HepG2 (cell line): ENCODE measurements around the gene S1PR3.

Experiments
- CTCF ChIP-seq: sonication (generic); formaldehyde crosslinking; IDR thresholded peaks from 2 replicates; pipeline ENCODE4 v1.5.0; 2020; ENCODE audit warnings: mild to moderate bottlenecking, missing genetic modification reagents, moderate library complexity
- EP300 ChIP-seq, 3 experiments: sonication (generic) in 1 of 3; formaldehyde crosslinking in 1 of 3; IDR thresholded peaks; 2 replicates each; pipeline versions ENCODE4 v1.5.1 to v1.6.1; 2011 to 2020; ENCODE audit warnings: low read depth in 2 of 3, low read length in 2 of 3, borderline replicate concordance in 1 of 3, improper control_type of control experiment in 1 of 3, mild to moderate bottlenecking in 1 of 3, missing genetic modification reagents in 1 of 3, moderate library complexity in 1 of 3
- RAD51 ChIP-seq: fragments of 450-650 bp; IDR thresholded peaks from 2 replicates; pipeline ENCODE4 v1.6.1; 2016; ENCODE audit warnings: borderline replicate concordance
- SIN3A ChIP-seq: IDR thresholded peaks from 2 replicates; pipeline ENCODE4 v1.6.1; 2011; ENCODE audit warnings: low read depth, mild to moderate bottlenecking, control low read depth, low read length, borderline replicate concordance
- THYN1 ChIP-seq: sonication (generic); formaldehyde crosslinking; IDR thresholded peaks from 2 replicates; pipeline ENCODE4 v1.8.1; 2023; ENCODE audit warnings: low read depth, mild to moderate bottlenecking, moderate library complexity, missing genetic modification reagents, borderline replicate concordance
- ZNF10 ChIP-seq: sonication (generic); formaldehyde crosslinking; IDR thresholded peaks from 2 replicates; pipeline ENCODE4 v1.4.0; 2020; ENCODE audit warnings: mild to moderate bottlenecking, low read depth, missing genetic modification reagents, borderline replicate concordance
- ZNF143 ChIP-seq: sonication (generic); formaldehyde crosslinking; IDR thresholded peaks from 2 replicates; pipeline ENCODE4 v1.4.0; 2020; ENCODE audit warnings: missing genetic modification reagents
- ZNF264 ChIP-seq: sonication (generic); formaldehyde crosslinking; IDR thresholded peaks from 2 replicates; pipeline ENCODE4 v1.4.0; 2020; ENCODE audit warnings: missing genetic modification reagents
- TF ChIP-seq, protein P1 (sequence below): IDR thresholded peaks from 2 replicates; pipeline ENCODE4 v1.6.1; 2016
- TF ChIP-seq, protein P2 (sequence below): IDR thresholded peaks from 2 replicates; pipeline ENCODE4 v1.6.1; 2016; ENCODE audit warnings: low read depth, control low read depth

GRCh38 chr9:89029788-89030187 is 38.5 kb downstream of the S1PR3 start:
- no peak for TF ChIP-seq RAD51
- no peak for TF ChIP-seq CTCF (CRISPR knock-in tag)
- TF ChIP-seq ZNF143 = no peak
- no peak for TF ChIP-seq SIN3A
- TF ChIP-seq, protein P1, sequence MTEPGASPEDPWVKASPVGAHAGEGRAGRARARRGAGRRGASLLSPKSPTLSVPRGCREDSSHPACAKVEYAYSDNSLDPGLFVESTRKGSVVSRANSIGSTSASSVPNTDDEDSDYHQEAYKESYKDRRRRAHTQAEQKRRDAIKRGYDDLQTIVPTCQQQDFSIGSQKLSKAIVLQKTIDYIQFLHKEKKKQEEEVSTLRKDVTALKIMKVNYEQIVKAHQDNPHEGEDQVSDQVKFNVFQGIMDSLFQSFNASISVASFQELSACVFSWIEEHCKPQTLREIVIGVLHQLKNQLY (CRISPR knock-in tag) = no peak
- no peak for TF ChIP-seq EP300 (IDR thresholded peaks at IDR 0.05; ENCODE audit: low read depth in 2 of 2, low read length in 2 of 2)
- no peak for TF ChIP-seq EP300 (CRISPR knock-in tag; IDR thresholded peaks at IDR 0.05; ENCODE audit: borderline replicate concordance)
- no peak for TF ChIP-seq ZNF264 (CRISPR knock-in tag)
- TF ChIP-seq, protein P2, sequence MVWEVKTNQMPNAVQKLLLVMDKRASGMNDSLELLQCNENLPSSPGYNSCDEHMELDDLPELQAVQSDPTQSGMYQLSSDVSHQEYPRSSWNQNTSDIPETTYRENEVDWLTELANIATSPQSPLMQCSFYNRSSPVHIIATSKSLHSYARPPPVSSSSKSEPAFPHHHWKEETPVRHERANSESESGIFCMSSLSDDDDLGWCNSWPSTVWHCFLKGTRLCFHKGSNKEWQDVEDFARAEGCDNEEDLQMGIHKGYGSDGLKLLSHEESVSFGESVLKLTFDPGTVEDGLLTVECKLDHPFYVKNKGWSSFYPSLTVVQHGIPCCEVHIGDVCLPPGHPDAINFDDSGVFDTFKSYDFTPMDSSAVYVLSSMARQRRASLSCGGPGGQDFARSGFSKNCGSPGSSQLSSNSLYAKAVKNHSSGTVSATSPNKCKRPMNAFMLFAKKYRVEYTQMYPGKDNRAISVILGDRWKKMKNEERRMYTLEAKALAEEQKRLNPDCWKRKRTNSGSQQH = no peak
- TF ChIP-seq THYN1 (CRISPR knock-in tag) = no peak
- no peak for TF ChIP-seq ZNF10
